IPS-18c (cell line): ENCODE measurements around the gene FAM209B.
"Not testable (repeated sequence)": the region's sequence is repeated elsewhere in the genome, so short reads cannot be mapped to it uniquely, and the experiment has no call there.

ENCODE experiments used
- H3K4me3 ChIP-seq: 2 replicates; pipeline ENCODE4 v1.7.0; 2013; ENCODE audit warnings: low read depth, mild to moderate bottlenecking, low read length, moderate library complexity; ENCODE audit not compliant: insufficient read depth
- H3K9me3 ChIP-seq: one replicate; pipeline ENCODE4 v1.6.1; 2013; ENCODE audit warnings: mild to moderate bottlenecking, low read length, moderate library complexity; ENCODE audit not compliant: control insufficient read depth, insufficient read depth

The FAM209B gene, protein sequence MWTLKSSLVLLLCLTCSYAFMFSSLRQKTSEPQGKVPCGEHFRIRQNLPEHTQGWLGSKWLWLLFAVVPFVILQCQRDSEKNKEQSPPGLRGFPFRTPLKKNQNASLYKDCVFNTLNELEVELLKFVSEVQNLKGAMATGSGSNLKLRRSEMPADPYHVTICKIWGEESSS

DNA sequence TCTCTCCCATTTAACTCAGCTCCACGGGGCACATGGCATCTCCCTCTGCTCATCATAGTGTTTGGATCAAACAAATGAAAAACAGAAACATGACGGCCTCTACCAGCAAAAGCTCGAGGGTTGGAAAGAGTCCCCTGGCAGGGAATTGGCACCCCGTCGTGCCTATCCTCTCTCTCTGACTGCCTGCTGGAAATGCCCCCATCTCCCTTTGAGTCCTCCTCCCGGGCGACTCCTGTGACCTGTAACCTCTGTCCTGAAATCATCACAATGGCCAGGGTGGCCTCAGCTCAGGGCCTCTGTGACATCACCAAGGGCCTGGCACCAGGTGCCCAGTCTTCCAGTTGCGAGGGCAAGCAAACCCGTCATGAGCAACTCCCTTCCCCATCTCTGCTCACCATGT lies at the start of gene FAM209B:
TSS of gene FAM209B (plus strand) at position 301 of the 400 bp plus-strand sequence. CDS start at position 397, 96 bp downstream.
- H3K4me3 ChIP-seq, H3K9me3 ChIP-seq: not testable (repeated sequence)

DNA sequence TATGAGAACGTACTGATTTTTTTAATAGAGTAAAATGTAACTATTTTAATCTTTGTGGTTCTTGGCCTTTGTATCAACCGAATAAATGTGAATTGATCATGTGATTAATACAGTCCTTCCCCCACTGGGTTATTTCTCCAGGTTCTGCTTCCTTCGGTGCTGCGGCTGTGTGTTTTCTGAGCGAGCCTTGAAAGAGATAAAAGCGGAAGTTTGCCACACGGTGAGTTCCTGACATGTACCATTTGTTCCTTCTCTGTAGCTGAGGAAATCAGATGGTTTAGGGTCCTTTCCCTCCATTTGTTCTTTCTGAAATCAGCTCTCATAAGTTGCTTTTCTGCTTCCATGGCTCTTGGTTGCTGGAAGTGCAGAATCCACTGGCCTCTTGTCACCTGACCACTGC lies 49.1 kb upstream of the FAM209B start:
- no peak overlapping the region for H3K4me3 ChIP-seq

DNA sequence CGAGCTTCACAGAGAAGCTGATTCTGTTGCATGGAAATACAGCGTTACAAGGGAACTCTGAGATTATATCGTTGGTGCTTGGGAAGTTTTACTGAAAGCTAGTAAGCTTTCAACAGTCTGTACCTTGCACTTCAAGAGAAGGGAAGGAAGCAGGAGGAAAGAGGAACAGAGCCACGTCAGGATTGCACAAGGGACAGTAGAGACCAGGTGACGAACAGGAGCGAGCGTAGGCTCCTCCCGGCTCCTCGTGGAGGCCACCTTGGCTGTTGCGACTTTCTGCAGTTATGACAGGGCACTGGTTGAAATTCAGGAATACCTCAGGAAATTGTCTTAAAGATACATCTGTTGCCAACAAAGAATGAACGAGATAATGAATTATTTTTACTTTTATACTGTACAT lies 45.8 kb upstream of the FAM209B start:
- no peaks in the 10 kb centered on the region for H3K9me3 ChIP-seq
- no peak overlapping the region for H3K4me3 ChIP-seq

More for the DNA sequence above, 49.1 kb upstream of the FAM209B start:
- H3K9me3 ChIP-seq, result no peaks in the 10 kb centered on the region

DNA sequence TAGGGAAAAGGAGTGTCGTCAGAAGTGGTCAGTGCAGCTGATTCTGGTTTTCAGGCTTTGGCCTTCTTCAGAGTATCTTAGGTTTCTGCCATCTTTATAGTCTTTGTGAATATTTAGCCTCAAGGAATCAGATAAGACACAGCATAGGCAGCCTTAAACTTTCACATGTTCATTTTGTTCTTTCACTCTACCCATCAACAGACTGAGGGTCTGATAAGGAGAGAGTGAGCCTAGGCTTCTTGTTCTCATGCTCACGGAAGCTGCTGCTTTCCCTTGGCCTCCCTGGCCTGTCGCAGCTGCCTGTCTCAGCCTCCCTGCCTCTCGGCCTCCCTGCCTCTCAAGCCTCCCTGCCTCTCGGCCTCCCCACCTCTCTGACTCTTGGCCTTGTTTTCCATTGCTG lies 44.5 kb upstream of the FAM209B start:
- no peak overlapping the region for H3K4me3 ChIP-seq

DNA sequence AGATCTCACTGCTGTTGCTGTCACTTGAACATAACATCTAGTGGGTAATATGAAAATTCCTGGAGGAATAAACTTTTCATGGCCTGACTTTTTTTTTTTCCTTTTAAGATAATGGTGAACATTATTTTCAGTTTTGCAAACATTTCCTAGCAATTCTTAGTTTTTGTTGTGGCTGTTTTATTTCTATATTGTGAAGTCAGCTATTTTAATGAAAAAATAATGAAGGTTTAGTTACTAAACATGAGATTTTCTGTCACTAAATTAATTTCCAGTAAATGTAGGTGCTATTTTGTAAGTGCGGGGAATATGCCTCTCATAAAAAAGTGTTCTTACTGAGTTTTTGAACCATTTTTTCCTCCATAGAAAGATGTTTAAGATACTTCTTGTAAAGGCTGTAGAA lies 31.9 kb upstream of the FAM209B start:
- H3K9me3 ChIP-seq, result no peaks in the 10 kb centered on the region
- no peak overlapping the region for H3K4me3 ChIP-seq

More for the DNA sequence above, 44.5 kb upstream of the FAM209B start:
- no peaks in the 10 kb centered on the region for H3K9me3 ChIP-seq

DNA sequence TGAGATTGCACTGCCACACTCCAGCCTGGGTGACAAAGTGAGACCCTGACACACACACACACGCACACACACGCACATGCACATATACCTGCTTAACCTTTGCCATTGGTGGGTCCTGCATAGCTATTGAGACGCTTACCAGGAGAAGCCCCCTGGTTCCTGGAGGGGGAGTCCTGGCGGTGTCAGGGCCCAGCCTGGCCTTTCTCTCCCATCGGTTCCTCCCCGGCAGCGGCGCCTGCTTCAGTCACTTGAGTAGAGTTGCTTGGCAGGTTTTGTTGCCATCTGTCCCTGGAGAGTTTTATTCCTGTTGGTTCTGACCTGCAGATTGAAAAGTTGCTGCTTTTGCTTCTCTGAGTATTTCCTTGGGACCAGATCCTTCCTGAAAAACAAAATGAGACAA lies 29.1 kb upstream of the FAM209B start:
- H3K4me3 ChIP-seq, result no peak overlapping the region
- no peaks in the 10 kb centered on the region for H3K9me3 ChIP-seq

DNA sequence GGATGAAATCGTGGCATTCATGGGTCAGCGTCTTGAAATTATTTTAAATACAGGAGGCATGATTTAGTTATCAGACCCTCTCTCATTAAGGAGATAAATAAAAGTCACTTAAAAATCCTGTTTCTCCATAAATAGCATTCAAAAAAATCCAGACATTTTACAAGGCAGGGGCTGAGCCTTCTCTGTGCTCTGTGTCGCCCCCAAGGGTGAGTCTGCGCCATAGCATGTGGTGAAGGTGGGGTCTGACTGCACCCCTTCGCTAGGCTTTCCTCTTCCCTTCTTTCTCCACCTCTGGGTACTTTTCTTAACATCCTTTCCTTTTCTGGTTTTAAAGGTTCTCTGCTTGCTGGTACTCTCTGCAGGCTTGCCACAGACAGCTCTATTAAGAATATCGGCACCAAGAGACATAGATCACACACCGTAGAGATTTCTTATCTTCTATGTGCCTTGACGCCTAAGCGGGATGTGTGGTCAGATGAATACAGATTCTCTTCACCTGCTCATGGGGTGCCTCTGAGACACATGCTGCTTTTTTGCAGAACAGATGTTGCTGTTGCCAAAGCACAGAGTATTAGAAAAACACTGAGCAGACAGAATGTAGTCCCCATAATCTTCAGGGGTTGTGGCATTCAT lies 28.6 kb upstream of the FAM209B start:
- no peak overlapping the region for H3K4me3 ChIP-seq
- H3K9me3 ChIP-seq, result no peaks in the 10 kb centered on the region

DNA sequence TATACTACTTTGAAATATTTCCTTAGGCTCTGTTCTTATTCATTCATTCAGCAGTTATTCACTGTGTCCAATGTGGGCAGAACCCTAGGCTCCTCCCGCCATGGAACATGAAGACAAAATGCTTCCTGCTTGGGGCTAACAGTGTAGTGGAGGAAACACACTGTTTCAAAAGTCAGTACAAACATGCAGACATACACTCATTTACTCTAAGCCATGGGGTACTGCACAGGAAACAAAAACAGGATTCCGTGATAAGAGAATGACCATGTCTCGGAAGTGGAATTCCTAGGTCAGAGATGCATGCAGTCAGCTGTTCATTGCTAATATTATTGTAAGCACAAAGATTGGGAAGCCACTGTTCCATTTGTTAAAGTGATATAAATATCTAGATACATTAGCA lies 26.9 kb upstream of the FAM209B start:
- Histone ChIP-seq H3K9me3 (no peaks in the 10 kb centered on the region), H3K4me3 (no peak overlapping the region)

DNA sequence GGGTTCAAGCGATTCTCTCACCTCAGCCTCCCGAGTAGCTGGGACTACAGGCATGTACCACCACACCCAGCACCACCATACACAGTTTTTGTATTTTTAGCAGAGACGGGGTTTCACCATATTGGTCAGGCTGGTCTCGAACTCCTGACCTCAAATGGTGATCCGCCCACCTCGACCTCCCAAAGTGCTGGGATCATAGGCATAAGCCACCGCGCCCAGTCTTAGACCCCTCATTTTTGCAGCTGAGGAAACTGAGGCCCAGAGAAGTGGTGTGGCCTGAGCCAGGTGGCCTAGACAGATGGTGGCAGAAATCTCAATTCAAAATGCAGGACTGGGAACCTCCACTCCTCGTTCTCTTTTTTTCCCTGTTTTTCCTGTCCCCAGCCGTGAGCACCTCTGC lies 21.1 kb upstream of the FAM209B start:
- H3K4me3 ChIP-seq, result no peak overlapping the region

DNA sequence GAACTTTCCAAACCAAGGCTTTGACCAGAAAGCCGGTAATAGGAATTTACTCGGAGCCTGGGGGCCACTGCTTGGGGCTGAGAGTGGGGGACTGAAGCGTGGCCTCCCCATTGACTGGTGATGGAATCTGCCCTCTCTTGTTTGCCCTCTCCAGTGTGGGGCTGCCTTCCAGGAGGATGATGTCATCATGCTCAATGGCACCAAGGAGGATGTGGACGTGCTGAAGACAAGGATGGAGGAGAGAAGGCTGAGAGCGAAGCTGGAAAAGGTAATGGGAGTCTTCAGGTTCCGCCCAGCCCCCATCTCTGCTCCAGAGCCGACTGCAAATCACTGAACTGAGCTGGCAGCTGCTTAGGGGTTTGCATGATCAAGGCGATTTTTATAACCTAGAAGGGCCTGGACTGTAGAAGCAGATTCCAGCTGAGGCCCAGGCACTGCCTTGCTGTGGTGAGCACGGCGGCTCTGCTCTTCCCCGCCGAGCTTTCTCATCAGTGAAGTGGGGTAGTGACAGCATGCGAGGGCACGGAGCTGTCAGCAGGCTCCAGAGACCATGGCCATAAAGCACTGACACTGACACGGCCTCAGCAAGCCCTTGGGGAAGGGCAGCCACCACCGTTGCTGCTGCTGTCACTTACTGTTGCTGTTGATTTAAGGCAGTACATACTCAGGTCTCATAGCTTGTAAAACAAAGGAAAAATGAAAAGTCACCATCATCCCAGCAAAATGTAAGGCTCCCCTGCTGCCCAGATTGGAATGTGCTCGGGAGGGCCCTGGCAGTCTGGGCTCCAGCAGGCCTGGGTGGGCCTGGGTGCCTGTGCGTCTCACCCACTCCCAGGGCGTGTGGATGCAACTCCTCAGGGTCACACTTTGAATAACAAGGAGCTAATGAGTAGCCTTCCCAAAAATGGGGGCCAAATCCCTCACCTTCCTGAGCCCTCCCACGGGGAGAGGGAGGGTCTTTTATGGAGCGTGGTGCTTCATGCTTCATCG lies 19.6 kb upstream of the FAM209B start:
- no peak overlapping the region for H3K4me3 ChIP-seq
- H3K9me3 ChIP-seq, result no peaks in the 10 kb centered on the region

More for the DNA sequence above, 21.1 kb upstream of the FAM209B start:
- no peaks in the 10 kb centered on the region for H3K9me3 ChIP-seq

DNA sequence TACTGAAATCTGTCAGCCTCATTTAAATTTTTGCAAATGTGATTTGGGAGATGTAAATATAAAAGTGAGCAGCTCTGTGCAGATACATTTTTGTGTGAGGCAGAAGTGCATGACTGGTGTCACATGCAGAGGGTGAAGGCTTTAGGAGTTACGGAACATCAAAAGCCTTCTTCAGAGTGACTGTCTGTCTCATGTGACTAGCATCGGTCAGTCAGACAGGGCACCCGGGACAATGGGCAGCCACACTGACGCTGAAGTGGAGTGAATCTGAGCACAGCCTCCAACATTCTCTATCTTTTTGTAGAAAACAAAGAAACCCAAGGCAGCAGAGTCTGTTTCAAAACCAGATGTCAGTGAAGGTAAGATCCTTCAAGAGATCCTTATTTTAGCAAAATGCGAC lies 16.4 kb upstream of the FAM209B start:
- H3K4me3 ChIP-seq, result no peak overlapping the region
- peaks cover 9% of the 10 kb centered on the region for H3K9me3 ChIP-seq

DNA sequence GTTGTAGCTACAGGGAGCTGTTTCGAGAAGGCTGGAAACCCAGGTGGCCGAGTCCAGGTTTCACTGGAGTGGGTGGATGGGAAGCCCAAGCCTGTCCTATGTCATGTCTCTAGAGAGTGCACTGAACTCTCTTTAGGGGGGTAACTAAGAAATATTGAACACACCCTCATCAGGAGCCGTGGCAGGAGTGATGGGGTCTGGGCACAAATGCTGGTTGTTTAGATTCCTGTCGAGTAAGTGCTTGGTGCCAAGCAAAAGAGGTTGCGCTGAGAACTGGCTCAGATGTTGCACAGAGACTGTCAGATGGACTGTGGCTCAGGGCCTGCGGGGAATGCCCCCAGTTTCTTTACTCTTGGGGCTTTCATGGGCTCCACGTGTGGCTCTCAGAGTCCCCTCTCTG lies 15.8 kb upstream of the FAM209B start:
- H3K4me3 ChIP-seq, result no peak overlapping the region
- H3K9me3 ChIP-seq, result peaks cover 9% of the 10 kb centered on the region

DNA sequence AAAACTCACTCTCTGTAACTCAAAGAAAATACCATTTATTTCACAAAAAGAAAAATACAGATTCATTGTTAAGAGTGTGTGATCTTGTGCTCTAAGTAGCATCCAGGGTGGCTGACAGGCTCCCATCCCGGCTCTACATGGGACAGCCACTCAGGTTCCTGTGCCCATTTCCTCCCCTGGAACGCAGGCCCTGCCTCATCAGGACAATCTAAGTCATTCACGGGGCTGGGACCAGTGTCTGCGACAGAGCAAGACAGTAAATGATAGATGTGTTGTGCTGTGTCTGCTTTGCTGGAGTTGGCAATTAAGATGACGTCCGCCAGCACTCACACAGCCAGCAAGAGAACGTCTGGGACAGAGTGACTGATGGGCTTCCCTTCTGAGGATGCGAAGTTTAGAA lies 15.4 kb upstream of the FAM209B start:
- H3K9me3 ChIP-seq, result peaks cover 9% of the 10 kb centered on the region
- H3K4me3 ChIP-seq, result no peak overlapping the region

DNA sequence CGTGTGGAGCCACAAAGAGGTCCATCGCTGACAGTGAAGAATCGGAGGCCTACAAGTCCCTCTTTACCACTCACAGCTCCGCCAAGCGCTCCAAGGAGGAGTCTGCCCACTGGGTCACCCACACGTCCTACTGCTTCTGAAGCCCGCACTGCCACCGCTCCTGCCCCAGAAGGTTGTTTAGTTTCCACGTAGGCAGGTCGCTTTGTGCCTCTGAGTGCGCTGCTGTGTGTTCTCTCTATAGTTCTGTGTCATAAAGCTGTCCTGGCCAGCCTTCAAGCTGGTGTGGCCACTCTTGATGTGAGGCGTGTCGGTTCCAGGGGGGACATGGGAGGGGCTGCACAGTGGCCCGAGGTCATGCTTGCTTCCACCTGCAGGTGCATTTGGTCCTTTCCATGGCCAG lies 14.9 kb upstream of the FAM209B start:
- no peak overlapping the region for H3K4me3 ChIP-seq
- H3K9me3 ChIP-seq, result peaks cover 9% of the 10 kb centered on the region

DNA sequence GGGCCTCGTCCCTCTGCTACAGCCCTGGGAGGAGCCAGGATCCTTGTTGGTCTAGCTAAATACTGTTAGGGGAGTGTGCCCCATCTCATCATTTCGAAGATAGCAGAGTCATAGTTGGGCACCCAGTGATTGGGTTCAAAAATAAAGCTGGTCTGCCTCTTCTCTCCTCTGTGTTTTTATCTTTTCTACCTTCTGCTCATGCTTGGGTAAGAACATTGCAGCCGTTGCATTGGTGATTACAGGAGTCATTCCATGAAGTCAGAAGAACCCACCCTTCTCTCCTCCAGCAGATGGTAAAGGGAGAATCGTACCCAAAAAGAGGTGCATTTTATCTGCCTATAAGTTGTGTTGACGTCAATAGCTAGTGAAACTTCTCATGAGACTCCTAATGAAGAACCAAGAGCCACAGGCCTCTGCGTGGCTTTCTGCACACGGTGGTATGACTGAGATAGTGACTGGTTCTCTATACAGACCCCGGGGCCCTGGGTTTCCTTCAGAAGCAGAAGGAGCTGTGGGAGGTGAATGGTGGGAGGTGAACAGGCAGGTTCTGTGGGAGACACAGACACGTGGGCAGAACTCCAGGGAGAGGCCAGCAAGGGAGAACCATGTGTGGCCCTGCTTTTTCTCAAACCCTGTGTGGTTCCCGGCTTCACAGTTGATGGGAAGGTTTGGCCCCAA lies 14.2 kb upstream of the FAM209B start:
- Histone ChIP-seq H3K9me3 (peaks cover 9% of the 10 kb centered on the region), H3K4me3 (no peak overlapping the region)

DNA sequence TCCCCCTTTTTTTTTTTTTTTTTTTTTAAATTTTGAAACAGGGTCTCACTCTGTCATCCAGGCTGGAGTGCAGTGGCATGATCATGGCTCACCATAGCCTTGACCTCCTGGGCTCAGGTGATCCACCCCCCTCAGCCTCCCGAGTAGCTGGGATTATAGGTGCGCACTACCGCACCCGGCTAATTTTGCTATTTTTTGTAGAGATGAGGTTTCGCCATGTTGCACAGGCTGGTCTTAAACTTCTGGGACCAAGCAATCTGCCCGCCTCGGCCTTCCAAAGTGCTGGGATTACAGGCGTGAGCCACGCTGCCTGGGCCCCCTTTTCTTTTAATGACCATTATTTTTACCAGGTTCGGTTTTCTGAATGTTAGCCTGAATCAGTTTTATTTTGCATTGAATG lies 13.5 kb upstream of the FAM209B start:
- Histone ChIP-seq H3K9me3 (peaks cover 9% of the 10 kb centered on the region), H3K4me3 (no peak overlapping the region)

DNA sequence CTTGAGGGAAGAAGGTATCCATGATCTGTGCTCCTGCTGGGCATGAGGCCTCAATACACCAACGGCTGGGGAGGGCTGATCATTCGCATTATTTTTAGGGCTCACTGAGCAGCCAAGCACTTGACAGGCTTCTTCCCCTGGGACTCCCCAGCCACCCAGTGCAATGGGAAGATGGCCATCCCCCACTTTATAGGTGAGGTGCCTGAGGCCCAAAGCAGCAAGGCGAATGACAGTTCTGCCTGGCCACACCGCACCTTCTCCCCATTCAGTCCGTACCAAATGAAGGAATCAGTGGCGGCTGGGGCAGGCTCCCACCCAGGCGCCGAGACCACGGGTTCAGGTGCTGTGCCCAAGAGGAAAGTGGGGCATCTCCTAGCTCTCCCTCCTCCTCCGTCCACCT lies 12.9 kb upstream of the FAM209B start:
- H3K4me3 ChIP-seq, result no peak overlapping the region
- H3K9me3 ChIP-seq, result peaks cover 9% of the 10 kb centered on the region
